NCI-H1694 (cell line): ENCODE data around the gene DCAF17.
"Not testable (repeated sequence)": the region's sequence is repeated elsewhere in the genome, so short reads cannot be mapped to it uniquely, and the experiment has no call there.

Experiments used
- DNase-seq: peaks from one replicate; lab custom pipeline; 2025; lab: John Stamatoyannopoulos, UW

DCAF17 gene

DNA sequence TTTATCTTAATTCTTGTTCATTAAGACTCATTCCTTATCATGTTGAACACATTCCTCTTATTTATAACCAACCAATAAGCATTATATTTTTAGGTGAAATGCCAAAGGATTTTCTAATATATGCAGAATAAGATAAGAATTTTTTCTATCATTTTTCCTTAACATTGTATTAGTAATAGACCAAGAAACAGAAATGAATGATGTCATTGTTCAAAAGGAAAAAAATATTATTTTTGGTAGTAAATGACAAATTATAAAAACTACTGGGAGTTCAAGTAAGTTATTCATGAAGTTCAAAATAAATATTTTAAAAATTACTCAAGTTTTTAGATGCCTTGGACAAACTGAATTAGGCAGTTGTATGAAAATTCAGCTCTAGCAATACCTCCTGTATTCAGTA is 25.5 kb downstream of the DCAF17 start:
- DNase-seq = no peak

DNA sequence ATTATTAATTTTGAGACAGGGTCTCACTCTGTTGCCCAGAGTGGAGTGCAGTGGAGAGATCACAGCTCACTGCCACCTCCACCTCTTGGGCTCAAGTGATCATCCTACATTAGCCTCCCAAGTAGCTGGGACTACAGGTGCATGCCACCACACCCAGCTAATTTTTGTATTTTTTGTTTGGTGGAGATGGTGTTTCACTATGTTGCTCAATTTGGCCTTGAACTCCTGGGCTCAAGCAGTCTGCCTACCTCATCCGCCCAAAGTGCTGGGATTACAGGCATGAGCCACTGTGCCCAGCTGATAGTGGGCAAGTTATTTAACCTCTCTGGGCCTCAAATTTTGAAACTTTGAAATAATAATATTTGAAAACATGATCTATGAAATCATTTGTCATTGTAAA is 26.5 kb downstream of the DCAF17 start:
- no peak for DNase-seq

DNA sequence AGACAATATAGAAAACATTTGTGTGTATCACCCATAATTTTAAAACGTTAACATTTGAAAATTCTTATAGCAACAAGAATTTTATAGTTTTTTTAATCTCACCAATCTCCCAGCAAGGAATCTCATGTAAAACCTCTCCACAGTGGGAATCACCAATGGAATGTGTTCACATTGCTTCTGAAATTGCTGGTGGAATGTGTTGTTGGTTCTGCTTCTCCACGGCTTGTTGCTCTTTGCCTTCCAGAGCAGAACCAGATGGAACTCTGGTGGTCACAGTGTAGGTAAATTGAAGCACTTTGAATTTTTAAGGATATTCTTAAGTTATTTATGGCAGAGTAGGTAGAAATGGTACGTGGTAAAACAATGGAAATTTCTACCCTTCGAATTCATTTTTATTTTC is 35.1 kb downstream of the DCAF17 start:
- DNase-seq = no peak

DNA sequence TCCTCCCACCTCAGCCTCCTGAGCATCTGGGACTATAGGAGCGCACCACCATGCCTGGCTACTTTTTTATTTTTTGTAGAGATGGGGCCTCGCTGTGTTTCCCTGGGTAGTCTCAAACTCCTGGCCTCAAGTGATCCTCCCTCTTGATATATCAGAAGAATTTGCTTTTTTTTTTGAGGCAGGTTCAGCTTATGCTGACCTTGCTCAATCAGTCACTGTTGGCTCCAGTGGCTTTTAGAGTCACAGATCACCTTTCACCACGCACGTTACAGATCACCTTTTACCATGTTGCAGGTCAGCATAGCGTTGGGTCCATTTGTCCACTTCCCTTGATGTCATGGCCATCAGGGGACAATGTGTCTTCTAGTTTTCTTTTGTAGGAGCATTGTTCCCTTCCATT is 36.1 kb downstream of the DCAF17 start:
- DNase-seq = no peak

DNA sequence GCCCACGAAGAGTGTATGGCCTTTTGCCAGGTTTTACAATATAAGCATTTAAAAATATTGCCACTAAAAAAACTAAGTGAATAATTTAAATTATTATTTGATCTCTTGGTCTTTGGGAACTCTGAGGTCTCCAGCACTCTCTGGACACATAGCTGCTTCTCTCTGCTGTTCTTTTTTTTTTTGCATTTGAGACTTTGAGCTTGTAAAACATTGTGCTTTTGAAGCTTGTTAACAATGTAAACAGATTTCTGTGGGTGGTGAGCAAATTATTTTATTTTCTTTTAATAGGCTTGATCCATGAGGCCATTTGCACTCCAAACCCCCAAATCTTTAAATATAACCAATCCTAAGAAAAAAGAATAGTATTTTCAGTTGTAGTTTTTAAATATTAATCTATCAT is 42.0 kb downstream of the DCAF17 start:
- no peak for DNase-seq

DNA sequence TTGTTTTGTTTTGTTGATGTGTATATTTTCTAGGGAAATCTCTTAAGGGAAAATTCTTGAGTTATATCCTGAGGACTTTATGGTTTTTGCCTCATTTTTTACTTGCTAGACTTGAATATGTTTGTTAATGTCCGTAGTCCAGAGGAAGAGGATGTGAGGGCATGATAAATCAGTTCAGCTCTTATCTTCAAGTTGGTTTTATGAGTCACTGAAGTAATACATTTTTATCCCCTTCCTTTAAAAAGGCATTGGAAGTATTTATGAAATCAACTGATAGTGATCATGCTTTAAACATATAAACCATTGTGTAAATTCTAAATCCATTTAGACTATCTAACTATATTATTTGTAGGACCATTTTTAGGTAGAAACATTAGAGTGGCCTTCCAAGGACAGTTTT is 44.3 kb downstream of the DCAF17 start:
- no peak for DNase-seq

DNA sequence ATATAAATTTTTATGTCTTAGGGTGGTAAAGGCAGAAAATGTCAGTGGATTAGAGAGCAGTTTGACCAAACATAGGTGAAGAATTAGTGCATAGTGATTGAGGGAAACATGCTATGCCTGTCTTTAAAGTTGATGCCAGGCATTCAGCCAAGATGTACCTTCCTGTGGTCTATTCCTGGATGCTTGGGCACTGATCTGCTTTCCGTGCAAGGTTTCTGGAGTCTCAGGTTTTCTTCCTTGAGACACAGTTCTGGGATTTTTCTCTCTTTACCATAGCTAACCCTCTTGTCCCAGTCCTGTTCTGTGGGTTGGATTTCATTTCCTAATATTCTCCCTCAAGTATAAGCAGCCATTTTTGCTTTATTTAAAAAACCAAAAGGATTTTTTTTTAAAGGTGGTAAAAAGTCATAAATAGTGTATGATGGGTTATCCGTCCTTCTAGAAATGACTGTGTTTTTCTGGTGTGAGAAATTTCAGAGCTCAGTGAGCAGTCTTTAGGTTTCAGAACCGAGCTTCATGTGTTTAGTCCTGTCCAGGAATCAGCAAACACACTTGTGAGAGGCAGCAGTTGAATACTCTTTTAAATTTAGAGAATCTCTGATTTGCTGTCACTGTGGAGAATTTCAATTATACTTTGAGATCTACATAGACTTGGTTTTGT is 45.3 kb downstream of the DCAF17 start:
- DNase-seq = no peak

DNA sequence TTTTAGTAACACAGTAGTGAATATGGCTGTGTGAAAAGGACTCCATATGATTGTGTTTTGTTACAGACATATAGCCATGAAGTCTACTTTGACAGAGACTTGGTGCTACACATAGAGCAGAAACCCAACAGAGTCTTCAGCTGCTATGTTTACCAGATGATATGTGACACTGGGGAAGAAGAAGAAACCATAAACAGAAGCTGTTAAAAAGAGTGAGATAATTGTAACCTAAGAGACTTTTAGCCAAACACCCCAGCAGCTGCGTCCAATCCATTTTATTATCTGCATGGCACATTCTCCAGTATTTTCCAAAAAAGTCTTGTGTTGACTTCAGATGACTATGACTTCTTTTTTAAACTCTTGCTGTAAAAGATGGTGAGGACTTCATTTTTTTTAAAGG is 46.9 kb downstream of the DCAF17 start:
- DNase-seq = no peak

DNA sequence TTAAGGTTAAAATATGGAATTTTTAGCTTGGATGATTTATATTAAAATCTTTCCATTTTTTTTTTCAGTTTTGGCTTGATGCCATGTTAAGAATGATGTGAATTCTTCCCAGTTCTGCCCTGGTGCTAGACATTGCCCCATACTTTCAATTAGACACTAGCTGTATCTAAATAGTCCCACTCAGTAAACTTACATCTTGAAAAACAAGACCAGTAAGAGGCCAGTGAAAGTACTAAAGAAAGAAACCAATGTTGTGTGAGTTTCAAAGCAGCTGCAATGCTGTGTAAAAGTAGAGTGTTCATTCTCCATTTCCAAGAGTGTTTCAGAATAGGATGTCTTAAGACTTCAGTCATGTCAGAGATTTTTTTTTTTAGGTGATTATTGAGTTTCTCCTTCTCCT is 48.3 kb downstream of the DCAF17 start:
- no peak for DNase-seq

DNA sequence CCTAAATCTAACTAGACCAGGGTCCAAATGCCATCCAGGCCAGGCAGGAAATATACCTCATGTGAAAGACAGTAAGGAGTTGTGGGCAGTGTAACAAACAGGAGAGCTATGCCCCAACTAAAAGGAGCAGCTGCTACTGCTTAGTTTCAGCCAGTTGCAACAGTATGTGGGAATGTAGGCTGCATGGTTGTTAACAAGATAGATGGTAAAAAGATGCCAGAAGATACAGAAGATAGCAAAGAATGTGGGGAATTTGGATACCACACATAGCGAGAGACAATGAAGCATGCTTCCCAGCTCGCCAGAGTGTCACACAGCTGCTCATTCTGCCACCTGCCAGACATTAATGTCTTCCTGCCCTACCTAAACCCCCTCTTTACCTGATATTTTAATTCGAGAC is 48.9 kb downstream of the DCAF17 start:
- no peak for DNase-seq

DNA sequence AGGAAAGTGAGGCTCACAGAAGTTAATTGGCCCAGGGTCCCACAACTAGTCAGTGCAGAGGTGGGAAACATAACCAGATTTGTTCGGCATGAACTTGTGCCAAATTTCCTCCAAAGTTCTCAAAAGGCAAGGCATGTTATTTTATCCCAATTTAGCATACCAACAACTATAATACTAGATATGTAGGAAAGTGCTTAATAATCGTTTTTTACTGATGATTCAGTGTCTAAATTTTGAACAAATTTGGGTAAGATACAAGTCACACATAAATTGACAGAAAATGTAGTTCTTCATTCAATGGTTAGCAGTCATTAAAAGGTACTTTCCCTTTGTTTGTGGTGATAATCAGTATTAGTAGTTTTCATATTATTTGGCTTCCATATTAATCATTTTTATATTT is 49.8 kb downstream of the DCAF17 start:
- DNase-seq = no peak

DNA sequence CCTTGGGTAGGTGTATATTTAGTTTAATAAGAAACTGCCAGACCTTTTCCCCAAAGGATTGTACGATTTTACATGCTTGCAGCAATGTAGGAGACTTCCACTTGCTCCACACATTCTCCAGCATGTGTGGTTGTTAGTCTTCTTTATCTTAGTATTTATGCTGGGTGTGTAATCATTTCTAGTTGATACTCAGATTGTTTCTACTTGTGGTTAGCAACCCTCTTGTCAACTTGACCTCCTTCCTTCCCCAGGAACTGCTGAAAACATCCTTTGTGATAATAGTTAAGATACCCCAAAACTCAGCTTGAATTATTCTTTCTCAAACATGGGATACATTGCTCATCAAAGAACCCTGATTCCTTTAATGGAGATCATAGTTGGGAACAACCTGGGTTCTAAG is 51.1 kb downstream of the DCAF17 start:
- DNase-seq = no peak

DNA sequence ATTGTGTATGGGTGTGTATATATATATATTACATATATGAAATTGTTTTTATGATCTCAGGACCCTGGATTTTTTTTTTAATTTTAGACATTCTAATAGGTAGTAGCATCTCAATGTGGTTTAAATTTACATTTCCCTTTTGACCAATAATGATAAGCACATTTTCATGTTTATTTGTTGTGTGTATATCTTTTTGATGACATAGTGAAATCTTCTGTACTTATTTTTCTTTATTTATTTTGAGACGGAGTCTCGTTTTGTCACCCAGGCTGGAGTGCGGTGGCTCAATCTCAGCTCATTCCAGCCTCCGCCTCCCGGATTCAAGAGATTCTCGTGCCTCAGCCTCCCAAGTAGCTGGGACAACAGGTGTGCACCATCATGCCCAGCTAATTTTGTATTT is 53.2 kb downstream of the DCAF17 start:
- DNase-seq = no peak

DNA sequence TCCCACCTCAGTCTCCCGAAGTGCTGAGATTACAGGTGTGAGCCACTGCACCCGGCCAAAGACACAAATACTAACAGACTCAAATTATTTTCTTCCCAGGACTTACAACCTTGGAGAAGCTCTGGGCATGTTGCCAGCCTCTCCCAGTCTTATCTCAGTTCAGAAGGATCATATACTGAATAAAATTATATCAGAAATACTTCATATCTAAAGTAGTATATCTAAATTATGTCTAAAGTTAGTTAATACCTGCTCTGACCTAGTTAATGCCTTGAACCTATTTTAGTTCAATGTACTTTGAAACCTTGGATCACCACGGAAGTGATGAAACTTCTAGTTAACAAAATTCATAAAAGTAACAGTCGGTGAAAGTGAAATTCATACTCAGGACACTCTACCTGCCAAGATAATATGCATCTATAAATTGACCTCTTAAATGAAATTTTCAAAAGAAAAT is 53.8 kb downstream of the DCAF17 start:
- no peak for DNase-seq

DNA sequence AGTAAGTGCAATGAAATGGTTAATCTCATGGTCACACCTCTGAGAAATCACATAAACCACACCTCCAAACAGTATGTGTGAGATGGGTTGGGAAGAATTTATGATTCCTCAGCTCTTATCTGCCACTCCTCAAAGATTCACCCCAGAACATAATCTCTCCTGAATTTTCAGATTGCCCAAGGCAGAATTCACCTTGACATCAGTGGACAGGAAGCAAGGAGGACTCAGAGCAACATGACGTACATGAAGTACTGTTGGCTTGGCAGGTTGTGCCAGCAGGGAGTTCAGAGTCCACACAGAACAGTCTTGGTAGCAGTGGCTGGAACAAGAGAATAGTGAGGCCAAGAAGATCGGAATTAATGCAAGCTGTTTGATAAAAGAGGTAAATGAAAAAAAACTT is 56.6 kb downstream of the DCAF17 start:
- DNase-seq = no peak

DNA sequence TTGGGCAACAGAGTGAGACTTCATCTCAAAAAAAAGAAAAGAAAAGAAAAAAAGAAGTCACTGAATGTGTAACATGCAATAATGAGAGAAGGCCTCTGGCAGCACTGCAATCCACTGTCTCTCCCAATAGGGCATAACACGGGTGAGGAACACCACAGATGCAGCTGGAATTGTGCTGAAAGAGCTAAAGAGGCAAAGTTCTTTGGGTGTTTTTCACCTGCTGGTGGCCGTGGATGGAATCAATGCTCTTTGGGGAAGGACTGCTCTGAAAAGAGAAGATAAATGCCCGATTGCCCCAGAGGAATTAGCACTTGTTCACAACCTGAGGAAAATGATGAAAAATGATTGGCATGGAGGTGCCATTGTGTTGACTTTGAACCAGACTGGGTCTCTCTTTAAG is 57.3 kb downstream of the DCAF17 start:
- no peak for DNase-seq

DNA sequence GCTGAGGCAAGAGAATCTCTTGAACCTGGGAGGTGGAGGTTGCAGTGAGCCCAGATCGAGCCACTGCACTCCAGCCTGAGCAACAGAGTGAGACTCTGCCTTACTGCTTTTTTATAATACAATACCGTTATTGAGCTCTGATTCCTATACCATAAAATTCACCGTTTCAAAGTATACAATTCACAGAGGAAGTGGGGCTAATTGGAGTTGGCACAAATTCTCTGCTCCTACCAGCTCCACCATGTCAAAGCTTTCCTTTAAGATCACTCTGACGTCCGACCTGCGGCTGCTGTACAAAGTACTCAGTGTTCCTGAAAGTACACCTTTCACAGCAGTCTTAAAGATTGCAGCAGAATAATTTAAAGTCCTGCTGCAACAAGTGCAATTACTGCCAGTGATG is 58.6 kb downstream of the DCAF17 start:
- DNase-seq = no peak

DNA sequence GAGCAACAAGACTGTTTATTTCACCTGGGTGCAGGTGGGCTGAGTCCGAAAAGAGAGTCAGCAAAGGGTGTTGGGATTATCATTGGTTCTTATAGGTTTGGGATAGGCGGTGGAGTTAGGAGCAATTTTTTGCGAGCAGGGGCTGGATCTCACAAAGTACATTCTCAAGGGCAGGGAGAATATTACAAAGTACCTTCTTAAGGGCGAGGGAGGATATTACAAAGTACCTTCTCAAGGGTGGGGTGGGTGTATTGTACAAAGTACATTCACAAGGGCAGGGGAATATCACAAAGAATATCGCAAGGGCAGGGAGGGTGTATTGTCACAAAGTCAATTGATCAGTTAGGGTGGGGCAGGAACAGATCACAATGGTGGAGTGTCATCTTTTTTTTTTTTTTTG is 63.6 kb downstream of the DCAF17 start:
- DNase-seq = not testable (repeated sequence)

DNA sequence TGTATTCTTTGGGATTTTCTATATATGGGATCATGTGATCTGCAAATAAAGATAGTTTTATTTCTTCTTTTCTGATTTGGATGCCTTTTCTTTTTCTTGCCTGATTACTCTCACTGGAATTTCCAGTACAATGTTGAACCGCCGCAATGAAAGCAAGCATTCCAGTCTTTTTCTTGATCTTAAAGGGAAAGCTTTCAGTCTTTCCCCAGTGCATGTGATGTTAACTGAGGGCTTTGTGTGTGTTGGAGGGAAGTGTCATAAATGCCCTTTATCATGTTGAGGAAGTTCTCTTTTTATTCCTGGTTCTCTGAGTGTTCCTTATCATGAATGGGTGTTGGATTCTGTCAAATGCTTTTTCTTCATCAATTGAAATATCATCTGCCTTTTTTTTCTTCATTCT is 71.3 kb downstream of the DCAF17 start:
- DNase-seq = no peak

DNA sequence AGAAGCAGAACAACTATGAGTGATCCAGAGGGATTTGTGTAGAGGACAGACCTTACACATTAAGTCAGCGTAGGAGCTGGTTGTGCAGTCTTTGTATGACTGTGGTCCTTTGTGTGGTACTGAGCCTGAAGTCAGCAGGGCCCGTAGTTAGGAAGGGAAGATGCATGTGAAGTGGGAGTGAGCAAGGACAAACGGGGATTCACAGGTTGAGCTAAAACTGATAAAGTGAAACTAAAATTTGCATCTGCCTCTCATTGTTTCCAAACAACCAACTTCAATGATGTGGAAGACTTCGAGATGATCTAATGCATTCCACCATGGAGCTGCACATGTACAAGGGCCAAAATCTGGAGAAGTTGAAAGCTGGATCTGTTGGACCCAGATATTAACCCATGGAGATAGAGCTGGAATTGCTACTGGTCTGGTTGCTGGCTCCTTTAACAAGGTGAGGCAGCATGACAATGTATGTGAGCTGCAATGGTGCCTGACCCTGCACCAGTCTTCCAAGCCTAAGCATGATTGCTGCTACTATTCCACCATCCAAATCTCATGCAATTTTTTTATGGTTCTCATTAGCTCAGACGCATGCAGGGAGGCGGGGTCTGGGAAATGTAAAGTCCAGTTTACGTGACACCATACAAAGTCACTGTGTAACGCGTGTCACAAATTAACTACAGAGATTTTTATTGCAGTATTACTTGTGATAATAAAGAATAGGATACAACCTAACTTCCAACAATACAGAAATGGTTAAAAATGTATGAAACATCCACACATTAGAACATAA is 76.1 kb downstream of the DCAF17 start:
- DNase-seq = no peak

DNA sequence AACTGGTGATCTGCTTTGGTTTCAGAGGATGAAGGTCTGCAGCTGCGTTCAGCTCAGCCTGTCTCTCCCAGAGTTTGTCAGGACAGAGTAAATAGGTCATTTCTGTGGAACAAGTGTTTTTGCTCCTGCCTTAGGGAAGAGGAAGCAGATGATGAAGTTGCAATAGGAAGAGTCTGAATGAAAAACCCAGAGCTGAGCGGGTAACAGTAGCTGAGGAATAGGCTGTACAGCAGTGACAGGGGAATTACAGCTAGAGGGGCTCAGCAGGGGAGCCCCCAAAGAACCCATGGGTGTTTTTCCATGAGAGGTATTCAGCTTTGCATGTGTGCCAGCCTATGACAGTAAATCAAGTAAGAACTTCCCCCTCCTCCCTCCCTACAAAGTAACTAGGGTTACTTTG is 78.0 kb downstream of the DCAF17 start:
- no peak for DNase-seq

DNA sequence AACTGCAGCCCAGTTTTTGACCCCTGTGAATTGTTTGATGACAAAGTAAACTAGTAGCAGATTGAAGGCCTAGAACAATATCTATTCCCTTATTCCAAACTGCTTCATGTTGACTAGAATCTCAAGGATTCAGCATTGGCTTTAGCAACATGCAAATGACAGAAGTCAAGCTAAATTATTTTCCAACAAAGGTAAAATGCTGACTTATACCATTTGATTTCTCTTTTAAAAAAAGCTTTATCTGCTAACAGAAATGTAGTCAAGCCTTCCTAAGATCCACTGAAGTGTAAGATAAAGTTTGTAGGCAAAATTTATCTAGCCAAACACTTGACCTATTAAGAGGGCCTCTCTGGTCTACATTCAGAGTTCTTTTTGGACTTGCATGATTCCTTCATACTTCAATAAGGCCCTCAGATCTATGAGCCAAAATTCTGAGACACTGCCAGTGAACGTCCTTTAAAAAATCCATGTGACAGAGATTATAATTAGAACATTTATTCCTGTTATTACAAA is 78.7 kb downstream of the DCAF17 start:
- DNase-seq = no peak

DNA sequence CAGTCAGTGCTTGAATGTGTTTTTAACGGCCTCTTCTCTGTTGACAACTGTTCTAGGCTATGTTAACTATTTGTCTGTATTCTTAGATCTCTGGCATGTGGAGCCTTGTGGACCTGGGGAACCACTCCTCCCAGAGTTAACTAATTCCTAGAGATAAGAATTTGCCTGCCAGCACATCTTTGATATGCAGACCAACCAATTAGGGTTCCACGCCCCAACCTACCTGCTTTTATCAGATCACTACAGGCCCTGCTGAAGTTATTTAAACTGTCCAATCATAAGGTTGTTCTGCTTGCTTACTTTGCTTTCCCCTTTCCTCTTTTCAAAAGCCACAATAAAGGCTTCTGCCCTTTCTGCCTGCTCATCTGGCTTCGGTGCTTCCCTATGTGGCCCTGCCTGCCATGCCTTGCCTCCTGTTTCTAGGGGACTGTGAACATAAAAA is 79.7 kb downstream of the DCAF17 start:
- DNase-seq = no peak
